Esophagus squamous epithelium (tissue), 4 donors: ENCODE measurements around the gene TFF1.

ENCODE experiments used
- CTCF ChIP-seq, 6 experiments: fragments of 450-650 bp in 4 of 6; fragments of 200-600 bp in 2 of 6; sonication (generic) in 2 of 6; IDR thresholded peaks; one replicate each; pipeline ENCODE4 v1.5.1; 2016 to 2019; ENCODE audit warnings: antibody characterized with exemption in 6 of 6, mild to moderate bottlenecking in 4 of 6, moderate library complexity in 4 of 6
- POLR2A ChIP-seq, 4 donors: fragments of 450-650 bp; IDR thresholded peaks; one replicate each; pipeline ENCODE4 v1.6.1; 2017; ENCODE audit warnings: antibody characterized with exemption in 4 of 4, mild to moderate bottlenecking in 4 of 4, moderate library complexity in 3 of 4

- TF ChIP-seq CTCF (IDR thresholded peaks at IDR 0.05) (no peak), POLR2A (IDR thresholded peaks at IDR 0.05) (no peak)
Measured at GRCh38 chr21:42378418-42378817, 12.1 kb upstream of the TFF1 start.
